Measurements from ENCODE around the gene CLEC2B.

CLEC2B gene

GRCh38 chr12:9868951-9869306 is 225 bp downstream of the CLEC2B start:
- no peak for DNase-seq (ENCODE audit: low spot score)

GRCh38 chr12:9868311-9868801 is 798 bp downstream of the CLEC2B start:
- no peak for DNase-seq (ENCODE audit: low spot score)

- no peak for DNase-seq (ENCODE audit: low spot score)
These were observed 1.6 kb downstream of the CLEC2B start for GRCh38 chr12:9867531-9867930.

- no peak for DNase-seq (ENCODE audit: low spot score)
These were observed 2.3 kb downstream of the CLEC2B start for GRCh38 chr12:9866860-9867269.

- DNase-seq (ENCODE audit: low spot score), result no peak
These were observed 4.1 kb downstream of the CLEC2B start for GRCh38 chr12:9864913-9865675.

- no peak for DNase-seq (ENCODE audit: low spot score)
These were observed 11.0 kb downstream of the CLEC2B start for GRCh38 chr12:9858135-9858534.

GRCh38 chr12:9856894-9857293 is 12.3 kb downstream of the CLEC2B start:
- no peak for DNase-seq (ENCODE audit: low spot score)

GRCh38 chr12:9856151-9856550 is 13.0 kb downstream of the CLEC2B start:
- DNase-seq (ENCODE audit: low spot score), result no peak

GRCh38 chr12:9851927-9852326 is 17.2 kb downstream of the CLEC2B start:
- DNase-seq (ENCODE audit: low spot score), result no peak

GRCh38 chr12:9851050-9851449 is 18.1 kb downstream of the CLEC2B start:
- no peak for DNase-seq (ENCODE audit: low spot score)

- no peak for DNase-seq (ENCODE audit: low spot score)
These were observed 20.3 kb downstream of the CLEC2B start for GRCh38 chr12:9848899-9849298.

GRCh38 chr12:9843407-9843806 is 25.7 kb downstream of the CLEC2B start:
- no peak for DNase-seq (ENCODE audit: low spot score)

GRCh38 chr12:9831720-9832119 is 37.4 kb downstream of the CLEC2B start:
- DNase-seq (ENCODE audit: low spot score), result no peak

- no peak for DNase-seq (ENCODE audit: low spot score)
These were observed 39.2 kb downstream of the CLEC2B start for GRCh38 chr12:9829982-9830381.

GRCh38 chr12:9829483-9829882 is 39.7 kb downstream of the CLEC2B start:
- no peak for DNase-seq (ENCODE audit: low spot score)

- no peak for DNase-seq (ENCODE audit: low spot score)
These were observed 41.8 kb downstream of the CLEC2B start, which contains the start of gene KLRF1 for GRCh38 chr12:9827209-9827888. KLRF1 (plus strand) TSS chr12:9827481; CDS start chr12:9827545, 64 bp downstream.

- DNase-seq (ENCODE audit: low spot score), result no peak
These were observed 48.7 kb downstream of the CLEC2B start for GRCh38 chr12:9820281-9820930.

- peak; percentile 91 for DNase-seq (ENCODE audit: low spot score)
These were observed 55.0 kb downstream of the CLEC2B start for GRCh38 chr12:9813821-9814798.

- DNase-seq (ENCODE audit: low spot score), result no peak
These were observed 57.5 kb downstream of the CLEC2B start for GRCh38 chr12:9811621-9812020.

GRCh38 chr12:9810671-9811070 is 58.5 kb downstream of the CLEC2B start:
- DNase-seq (ENCODE audit: low spot score), result no peak

- DNase-seq (ENCODE audit: low spot score), result no peak
These were observed 59.3 kb downstream of the CLEC2B start for GRCh38 chr12:9809866-9810265.

GRCh38 chr12:9809338-9809737 is 59.8 kb downstream of the CLEC2B start:
- no peak for DNase-seq (ENCODE audit: low spot score)
